ENCODE measurements around the gene GOLPH3L. TPM values are rescaled to one million over a fixed set of nuclear protein-coding genes. Genes with fewer than 3 reads are reported as not detected.

GOLPH3L gene
- total and polyA plus RNA-seq, 4 donors = 6.0 to 11.3 (median 7.5) TPM

GRCh38 chr1:150615346-150616201 is 81.4 kb downstream of the GOLPH3L start:
- WGBS = 94% methylated on average over 12 of the region's 12 CpGs
- Histone ChIP-seq H3K9me3 (ENCODE audit: control insufficient read depth in 4 of 4, low read length in 3 of 4) (no peaks in the 10 kb centered on the region), H3K36me3 (ENCODE audit: control insufficient read depth in 4 of 4, insufficient read depth in 3 of 4, low read depth in 1 of 4, low read length in 3 of 4) (no peaks in the 10 kb centered on the region), H3K27me3 (ENCODE audit: control insufficient read depth in 4 of 4, insufficient read depth in 4 of 4, low read length in 3 of 4) (no peaks in the 10 kb centered on the region), H3K4me1 (ENCODE audit: control insufficient read depth in 4 of 4, insufficient read depth in 4 of 4, low read length in 3 of 4) (peaks cover 8 to 42% (median 26%) of the 10 kb centered on the region in 4 donors), H3K27ac (ENCODE audit: low read depth in 1 of 2, low read length in 2 of 2) (peak overlapping the region; percentile 75 to 98), H3K4me3 (ENCODE audit: low read depth in 1 of 3, low read length in 3 of 3) (no peak overlapping the region), H3K9ac (ENCODE audit: low read depth in 1 of 2, low read length in 2 of 2) (no peak overlapping the region)
- DNase-seq (ENCODE audit: low spot score) = no peak
- TF ChIP-seq FOXA1 (IDR thresholded peaks at IDR 0.05) (no peak), RAD21 (IDR thresholded peaks at IDR 0.05) (no peak), JUND (IDR thresholded peaks at IDR 0.05) (no peak), MAX (IDR thresholded peaks at IDR 0.05) (no peak), YY1 (IDR thresholded peaks at IDR 0.05) (no peak), SP1 (IDR thresholded peaks at IDR 0.05) (no peak), HNF4G (IDR thresholded peaks at IDR 0.05) (no peak), HNF4A (conservative IDR thresholded peaks at IDR 0.05) (no peak)
- TF ChIP-seq, protein P1, sequence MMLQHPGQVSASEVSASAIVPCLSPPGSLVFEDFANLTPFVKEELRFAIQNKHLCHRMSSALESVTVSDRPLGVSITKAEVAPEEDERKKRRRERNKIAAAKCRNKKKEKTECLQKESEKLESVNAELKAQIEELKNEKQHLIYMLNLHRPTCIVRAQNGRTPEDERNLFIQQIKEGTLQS (IDR thresholded peaks at IDR 0.05) = no peak
- TF ChIP-seq, protein P2, sequence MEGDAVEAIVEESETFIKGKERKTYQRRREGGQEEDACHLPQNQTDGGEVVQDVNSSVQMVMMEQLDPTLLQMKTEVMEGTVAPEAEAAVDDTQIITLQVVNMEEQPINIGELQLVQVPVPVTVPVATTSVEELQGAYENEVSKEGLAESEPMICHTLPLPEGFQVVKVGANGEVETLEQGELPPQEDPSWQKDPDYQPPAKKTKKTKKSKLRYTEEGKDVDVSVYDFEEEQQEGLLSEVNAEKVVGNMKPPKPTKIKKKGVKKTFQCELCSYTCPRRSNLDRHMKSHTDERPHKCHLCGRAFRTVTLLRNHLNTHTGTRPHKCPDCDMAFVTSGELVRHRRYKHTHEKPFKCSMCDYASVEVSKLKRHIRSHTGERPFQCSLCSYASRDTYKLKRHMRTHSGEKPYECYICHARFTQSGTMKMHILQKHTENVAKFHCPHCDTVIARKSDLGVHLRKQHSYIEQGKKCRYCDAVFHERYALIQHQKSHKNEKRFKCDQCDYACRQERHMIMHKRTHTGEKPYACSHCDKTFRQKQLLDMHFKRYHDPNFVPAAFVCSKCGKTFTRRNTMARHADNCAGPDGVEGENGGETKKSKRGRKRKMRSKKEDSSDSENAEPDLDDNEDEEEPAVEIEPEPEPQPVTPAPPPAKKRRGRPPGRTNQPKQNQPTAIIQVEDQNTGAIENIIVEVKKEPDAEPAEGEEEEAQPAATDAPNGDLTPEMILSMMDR (IDR thresholded peaks at IDR 0.05; ENCODE audit: low read depth, low read length, missing input control) = no peak
- TF ChIP-seq, protein P3, sequence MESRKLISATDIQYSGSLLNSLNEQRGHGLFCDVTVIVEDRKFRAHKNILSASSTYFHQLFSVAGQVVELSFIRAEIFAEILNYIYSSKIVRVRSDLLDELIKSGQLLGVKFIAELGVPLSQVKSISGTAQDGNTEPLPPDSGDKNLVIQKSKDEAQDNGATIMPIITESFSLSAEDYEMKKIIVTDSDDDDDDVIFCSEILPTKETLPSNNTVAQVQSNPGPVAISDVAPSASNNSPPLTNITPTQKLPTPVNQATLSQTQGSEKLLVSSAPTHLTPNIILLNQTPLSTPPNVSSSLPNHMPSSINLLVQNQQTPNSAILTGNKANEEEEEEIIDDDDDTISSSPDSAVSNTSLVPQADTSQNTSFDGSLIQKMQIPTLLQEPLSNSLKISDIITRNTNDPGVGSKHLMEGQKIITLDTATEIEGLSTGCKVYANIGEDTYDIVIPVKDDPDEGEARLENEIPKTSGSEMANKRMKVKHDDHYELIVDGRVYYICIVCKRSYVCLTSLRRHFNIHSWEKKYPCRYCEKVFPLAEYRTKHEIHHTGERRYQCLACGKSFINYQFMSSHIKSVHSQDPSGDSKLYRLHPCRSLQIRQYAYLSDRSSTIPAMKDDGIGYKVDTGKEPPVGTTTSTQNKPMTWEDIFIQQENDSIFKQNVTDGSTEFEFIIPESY (IDR thresholded peaks at IDR 0.05) = no peak

DNA sequence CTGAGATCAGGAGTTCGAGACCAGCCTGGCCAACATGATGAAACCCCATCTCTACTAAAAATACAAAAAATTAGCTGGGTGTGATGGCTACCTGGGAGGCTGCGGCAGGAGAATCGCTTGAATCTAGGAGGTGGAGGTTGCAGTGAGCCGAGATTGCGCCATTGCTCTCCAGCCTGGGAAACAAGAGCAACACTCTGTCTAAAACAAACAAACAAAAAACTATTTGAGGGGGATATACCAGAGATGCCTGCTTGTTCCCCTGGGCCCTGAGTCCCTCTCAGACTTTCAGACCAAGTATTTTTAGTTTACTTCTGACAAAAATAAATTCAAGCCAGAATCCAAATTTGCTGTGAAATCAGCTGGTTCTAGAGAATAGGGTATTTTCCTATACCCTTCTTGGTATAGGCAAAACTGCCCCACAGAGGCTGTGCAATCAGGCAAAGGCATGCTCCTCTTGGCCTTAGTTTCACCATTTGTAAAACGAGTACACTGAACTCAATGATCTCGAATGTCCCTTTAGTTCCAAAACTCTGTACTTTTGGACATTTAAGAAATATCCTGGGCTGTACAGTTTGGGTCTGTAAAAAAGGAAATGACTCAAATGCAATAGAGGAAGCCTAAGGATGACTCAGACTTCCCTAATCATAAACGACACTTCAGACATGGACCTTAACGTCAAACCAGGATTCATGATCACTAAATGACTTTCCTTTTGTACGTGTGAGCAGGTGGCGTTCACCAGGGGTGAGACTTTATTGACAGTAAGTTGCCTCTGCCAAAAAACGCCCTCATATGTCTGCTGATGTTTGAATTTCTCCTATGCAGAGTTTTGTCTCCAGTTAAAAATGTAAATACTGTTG is 83.7 kb downstream of the GOLPH3L start:
- 35% methylated on average over 12 of the region's 12 CpGs for WGBS
- peak overlapping the region; percentile 69 to 81 for H3K9ac ChIP-seq (ENCODE audit: low read depth in 1 of 2, low read length in 2 of 2)
- TF ChIP-seq HNF4A (conservative IDR thresholded peaks at IDR 0.05) (peak; percentile 60 to 62), RXRA (IDR thresholded peaks at IDR 0.05) (peak; percentile 71 to 80), FOXA1 (IDR thresholded peaks at IDR 0.05) (no peak), JUND (IDR thresholded peaks at IDR 0.05) (peak; percentile 97 to 98), YY1 (IDR thresholded peaks at IDR 0.05) (peak; percentile 57), TAF1 (conservative IDR thresholded peaks at IDR 0.05) (no peak), FOXA2 (IDR thresholded peaks at IDR 0.05) (peak; percentile 55), HNF4G (IDR thresholded peaks at IDR 0.05) (peak; percentile 6), NR2F2 (IDR thresholded peaks at IDR 0.05) (no peak), EGR1 (IDR thresholded peaks at IDR 0.05; ENCODE audit: low read depth in 2 of 2) (peak in 1 of 2 donors; percentile 57), MAX (IDR thresholded peaks at IDR 0.05) (peak; percentile 77), RAD21 (IDR thresholded peaks at IDR 0.05) (peak; percentile 39 to 40)
- TF ChIP-seq, protein P2 (IDR thresholded peaks at IDR 0.05; ENCODE audit: low read depth, low read length, missing input control) = no peak
- TF ChIP-seq, protein P1 (IDR thresholded peaks at IDR 0.05) = peak; percentile 84
- TF ChIP-seq, protein P3 (IDR thresholded peaks at IDR 0.05) = peak; percentile 50

More for the DNA sequence above, 83.7 kb downstream of the GOLPH3L start:
- peaks cover 4 to 34% (median 19%) of the 10 kb centered on the region in 4 donors for H3K4me1 ChIP-seq (ENCODE audit: control insufficient read depth in 4 of 4, insufficient read depth in 4 of 4, low read length in 3 of 4)
- DNase-seq (ENCODE audit: low spot score) = no peak
- H3K4me3 ChIP-seq (ENCODE audit: low read depth in 1 of 3, low read length in 3 of 3) = no peak overlapping the region
- H3K9me3 ChIP-seq (ENCODE audit: control insufficient read depth in 4 of 4, low read length in 3 of 4) = no peaks in the 10 kb centered on the region
- H3K27ac ChIP-seq (ENCODE audit: low read depth in 1 of 2, low read length in 2 of 2) = peak overlapping the region; percentile 97 to 98
- no peaks in the 10 kb centered on the region for H3K36me3 ChIP-seq (ENCODE audit: control insufficient read depth in 4 of 4, insufficient read depth in 3 of 4, low read depth in 1 of 4, low read length in 3 of 4)
- H3K27me3 ChIP-seq (ENCODE audit: control insufficient read depth in 4 of 4, insufficient read depth in 4 of 4, low read length in 3 of 4) = no peaks in the 10 kb centered on the region
